HG03064 (cell line): Measurements from ENCODE around the gene PRAME.
"Not testable (repeated sequence)": the region's sequence is repeated elsewhere in the genome, so short reads cannot be mapped to it uniquely, and the experiment has no call there.

Experiments
- ATAC-seq: cut with Tn5 transposase; IDR thresholded peaks from one replicate; pipeline ENCODE4 v1.9.1; 2021; ENCODE audit warnings: low read depth; ENCODE audit not compliant: unreplicated experiment

The PRAME gene

GRCh38 chr22:22558972-22559603 lies at the start of gene PRAME:
TSS of gene PRAME (minus strand) at chr22:22559265. CDS start at chr22:22556832, 2,433 bp downstream.
- ATAC-seq: no peak

- not testable (repeated sequence) for ATAC-seq
These were observed 49.0 kb upstream of the PRAME start for GRCh38 chr22:22608022-22608421.

GRCh38 chr22:22605074-22605404 lies 46.0 kb upstream of the PRAME start:
- ATAC-seq: no peak

GRCh38 chr22:22604326-22605073 lies 45.4 kb upstream of the PRAME start:
- no peak for ATAC-seq

- no peak for ATAC-seq
These were observed 44.4 kb upstream of the PRAME start for GRCh38 chr22:22603470-22603947.

GRCh38 chr22:22600531-22601261 lies 41.6 kb upstream of the PRAME start:
- ATAC-seq: no peak

- ATAC-seq: no peak
These were observed 40.2 kb upstream of the PRAME start for GRCh38 chr22:22599248-22599647.

GRCh38 chr22:22598144-22598543 lies 39.1 kb upstream of the PRAME start:
- no peak for ATAC-seq

GRCh38 chr22:22595001-22595835 lies 36.2 kb upstream of the PRAME start:
- no peak for ATAC-seq

GRCh38 chr22:22593964-22594656 lies 35.0 kb upstream of the PRAME start:
- ATAC-seq: no peak

GRCh38 chr22:22593250-22593649 lies 34.2 kb upstream of the PRAME start:
- ATAC-seq: no peak

- no peak for ATAC-seq
These were observed 32.6 kb upstream of the PRAME start for GRCh38 chr22:22591348-22592299.

- ATAC-seq: no peak
These were observed 31.2 kb upstream of the PRAME start for GRCh38 chr22:22590136-22590891.

GRCh38 chr22:22588485-22589164 lies 29.6 kb upstream of the PRAME start:
- ATAC-seq: no peak

- no peak for ATAC-seq
These were observed 28.6 kb upstream of the PRAME start for GRCh38 chr22:22587577-22588188.

GRCh38 chr22:22584722-22585121 lies 25.7 kb upstream of the PRAME start:
- ATAC-seq: no peak

GRCh38 chr22:22583030-22583429 lies 24.0 kb upstream of the PRAME start:
- no peak for ATAC-seq
